Osteocyte (in vitro differentiated cells): Measurements from ENCODE around the gene GUCA2A. TPM values are rescaled to one million over a fixed set of nuclear protein-coding genes. Genes with fewer than 3 reads are reported as not detected.

Source experiments
- DNase-seq: peaks from one replicate; pipeline ENCODE4 v3.0.0; 2021; ENCODE audit warnings: mixed read lengths; ENCODE audit not compliant: unreplicated experiment; ENCODE audit errors: extremely low spot score
- H3K27ac Mint-ChIP-seq: one replicate; pipeline ENCODE4 v1.8.0; 2021; ENCODE audit warnings: mild to moderate bottlenecking, mixed read lengths; ENCODE audit not compliant: unreplicated experiment
- H3K27me3 Mint-ChIP-seq: one replicate; pipeline ENCODE4 v1.8.0; 2021; ENCODE audit warnings: mixed read lengths; ENCODE audit not compliant: unreplicated experiment
- H3K36me3 Mint-ChIP-seq: one replicate; pipeline ENCODE4 v1.8.0; 2021; ENCODE audit warnings: mixed read lengths; ENCODE audit not compliant: unreplicated experiment
- H3K4me1 Mint-ChIP-seq: one replicate; pipeline ENCODE4 v1.8.0; 2021; ENCODE audit warnings: mixed read lengths; ENCODE audit not compliant: unreplicated experiment
- H3K4me3 Mint-ChIP-seq: one replicate; pipeline ENCODE4 v1.8.0; 2021; ENCODE audit warnings: mild to moderate bottlenecking, moderate library complexity, mixed read lengths; ENCODE audit not compliant: unreplicated experiment
- H3K9me3 Mint-ChIP-seq: one replicate; pipeline ENCODE4 v1.8.0; 2021; ENCODE audit warnings: mixed read lengths; ENCODE audit not compliant: unreplicated experiment
- total RNA-seq: library from RNA; stranded (reverse); gene quantifications from 2 replicates; pipeline ENCODE4 v1.2.1, GENCODE V29; 2021
- TF ChIP-seq, protein P1 (sequence below): fragments of 200-600 bp; sonication (generic); IDR thresholded peaks from 2 replicates; pipeline ENCODE4 v1.5.0; 2021; ENCODE audit warnings: antibody characterized with exemption, mild to moderate bottlenecking, moderate library complexity

GUCA2A gene
- total RNA-seq, 1 donor from 2014 or later: not detected

GRCh38 chr1:42177541-42177981, 13.0 kb upstream of the GUCA2A start:
- H3K4me3 Mint-ChIP-seq: no peak overlapping the region
- TF ChIP-seq, protein P1, sequence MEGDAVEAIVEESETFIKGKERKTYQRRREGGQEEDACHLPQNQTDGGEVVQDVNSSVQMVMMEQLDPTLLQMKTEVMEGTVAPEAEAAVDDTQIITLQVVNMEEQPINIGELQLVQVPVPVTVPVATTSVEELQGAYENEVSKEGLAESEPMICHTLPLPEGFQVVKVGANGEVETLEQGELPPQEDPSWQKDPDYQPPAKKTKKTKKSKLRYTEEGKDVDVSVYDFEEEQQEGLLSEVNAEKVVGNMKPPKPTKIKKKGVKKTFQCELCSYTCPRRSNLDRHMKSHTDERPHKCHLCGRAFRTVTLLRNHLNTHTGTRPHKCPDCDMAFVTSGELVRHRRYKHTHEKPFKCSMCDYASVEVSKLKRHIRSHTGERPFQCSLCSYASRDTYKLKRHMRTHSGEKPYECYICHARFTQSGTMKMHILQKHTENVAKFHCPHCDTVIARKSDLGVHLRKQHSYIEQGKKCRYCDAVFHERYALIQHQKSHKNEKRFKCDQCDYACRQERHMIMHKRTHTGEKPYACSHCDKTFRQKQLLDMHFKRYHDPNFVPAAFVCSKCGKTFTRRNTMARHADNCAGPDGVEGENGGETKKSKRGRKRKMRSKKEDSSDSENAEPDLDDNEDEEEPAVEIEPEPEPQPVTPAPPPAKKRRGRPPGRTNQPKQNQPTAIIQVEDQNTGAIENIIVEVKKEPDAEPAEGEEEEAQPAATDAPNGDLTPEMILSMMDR: no peak
- no peaks in the 10 kb centered on the region for H3K9me3 Mint-ChIP-seq
- peaks cover 4% of the 10 kb centered on the region for H3K4me1 Mint-ChIP-seq
- DNase-seq: no peak
- H3K36me3 Mint-ChIP-seq: peaks cover 2% of the 10 kb centered on the region
- no peaks in the 10 kb centered on the region for H3K27me3 Mint-ChIP-seq
- no peak overlapping the region for H3K27ac Mint-ChIP-seq

DNA sequence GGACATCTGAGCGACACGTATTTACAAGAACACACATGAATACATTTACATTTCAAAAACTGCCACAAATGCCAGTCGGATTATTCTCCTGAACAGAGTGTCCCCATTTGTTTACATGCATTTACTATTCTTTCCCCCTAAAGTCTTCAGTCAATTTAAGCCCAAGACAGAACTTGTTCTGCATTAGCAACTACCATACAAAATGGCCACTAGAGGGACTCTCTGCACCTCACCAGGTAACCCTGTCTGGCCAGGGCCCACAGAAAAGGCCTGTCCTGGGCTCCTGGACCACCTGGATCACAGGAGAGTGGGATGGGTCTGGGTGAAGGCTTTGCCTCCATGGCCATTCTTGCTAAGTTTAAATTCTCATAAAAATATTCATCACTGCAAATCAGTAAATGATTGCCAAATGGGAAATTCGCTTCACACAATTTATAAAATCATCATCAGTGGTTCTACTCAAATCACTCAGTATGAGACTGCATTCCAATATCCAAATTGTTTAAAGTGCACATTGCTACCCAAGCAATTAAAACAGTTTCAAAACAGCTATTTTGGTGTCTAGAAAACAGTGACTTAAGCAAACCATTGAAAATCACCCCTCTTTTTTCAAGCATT, 12.5 kb upstream of the GUCA2A start:
- peaks cover 4% of the 10 kb centered on the region for H3K4me1 Mint-ChIP-seq
- peaks cover 2% of the 10 kb centered on the region for H3K36me3 Mint-ChIP-seq
- no peaks in the 10 kb centered on the region for H3K27me3 Mint-ChIP-seq

DNA sequence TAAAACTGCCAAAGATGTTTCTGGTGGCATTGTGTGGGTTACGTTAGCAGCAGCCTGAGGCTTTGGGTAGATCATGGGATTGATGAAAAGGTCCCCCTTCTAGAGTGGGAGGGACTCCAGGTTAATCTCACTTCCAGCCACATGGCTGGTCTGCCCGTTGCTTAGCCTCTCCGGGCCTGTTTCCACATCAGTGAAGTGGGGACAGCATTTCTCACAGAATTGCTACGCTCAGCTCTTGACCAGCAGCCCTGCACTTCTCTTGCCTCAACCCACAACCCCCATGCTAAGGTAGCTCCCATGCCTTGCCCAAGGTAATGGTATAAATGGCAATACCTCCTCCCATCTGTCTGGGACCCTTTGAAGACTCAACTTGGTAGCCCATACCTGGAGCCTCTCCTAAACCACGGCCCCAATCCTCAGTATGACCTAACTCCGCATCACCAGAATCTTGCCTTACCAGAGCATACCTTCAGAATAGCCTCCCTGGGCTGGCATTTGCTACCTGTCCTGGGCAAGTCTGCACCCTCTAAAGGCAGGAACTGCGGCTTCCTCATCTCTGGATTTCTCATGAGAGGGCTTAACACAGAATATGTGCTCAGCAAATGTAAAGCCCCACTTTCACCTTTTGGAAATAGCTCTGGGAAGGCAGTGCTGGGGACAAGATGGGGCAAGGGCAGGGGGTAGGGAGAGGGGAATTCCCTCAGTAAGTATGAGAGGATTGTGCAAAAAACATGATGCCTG, 10.9 kb upstream of the GUCA2A start:
- no peaks in the 10 kb centered on the region for H3K27me3 Mint-ChIP-seq
- peaks cover 2% of the 10 kb centered on the region for H3K36me3 Mint-ChIP-seq
- H3K9me3 Mint-ChIP-seq: no peaks in the 10 kb centered on the region
- no peak for DNase-seq
- peaks cover 7% of the 10 kb centered on the region for H3K4me1 Mint-ChIP-seq
- TF ChIP-seq, protein P1: no peak
- no peak overlapping the region for H3K4me3 Mint-ChIP-seq
- H3K27ac Mint-ChIP-seq: no peak overlapping the region

More for the DNA sequence above, 12.5 kb upstream of the GUCA2A start:
- TF ChIP-seq, protein P1: peak; percentile 79
- Mint-ChIP-seq H3K9me3 (no peaks in the 10 kb centered on the region), H3K4me3 (no peak overlapping the region), H3K27ac (no peak overlapping the region)
- DNase-seq: no peak

DNA sequence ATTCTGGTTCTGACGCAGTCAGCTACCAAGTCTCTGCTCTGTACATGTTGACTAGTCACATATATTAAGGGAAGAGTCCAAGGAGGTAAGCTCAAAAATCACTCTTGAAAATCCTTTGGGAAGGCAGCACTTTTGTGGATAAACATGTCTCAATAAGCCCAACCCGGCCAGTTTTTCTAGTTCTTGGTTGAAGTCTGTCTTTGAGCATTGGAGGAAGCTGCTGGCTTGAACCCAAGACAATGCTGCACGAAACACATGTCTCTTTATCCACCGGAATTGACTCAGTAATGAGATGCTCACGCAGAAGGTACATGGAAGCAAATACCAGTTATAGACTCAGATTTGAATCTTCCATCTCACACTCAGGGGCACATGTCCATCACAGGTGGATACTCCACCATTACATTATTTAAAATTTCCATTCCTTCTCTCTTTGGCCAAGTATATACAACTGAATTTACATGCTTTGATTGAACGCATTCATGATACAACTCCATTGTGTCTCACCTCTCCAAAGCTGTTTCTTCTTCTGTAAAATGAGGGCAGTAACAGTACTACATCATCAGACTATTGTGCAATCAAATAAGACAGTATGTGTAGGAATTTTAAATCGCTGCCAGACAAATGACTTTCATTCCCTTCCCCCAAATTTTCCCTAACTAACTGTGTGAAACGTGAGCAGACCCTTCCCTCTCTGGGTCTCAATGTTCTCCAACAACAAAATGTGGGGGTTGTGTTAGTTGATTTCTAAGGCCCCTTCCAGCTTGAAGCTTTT, 9.6 kb upstream of the GUCA2A start:
- H3K9me3 Mint-ChIP-seq: no peaks in the 10 kb centered on the region
- H3K27me3 Mint-ChIP-seq: no peaks in the 10 kb centered on the region
- H3K36me3 Mint-ChIP-seq: peaks cover 2% of the 10 kb centered on the region
- H3K4me3 Mint-ChIP-seq: no peak overlapping the region
- DNase-seq: no peak
- no peak overlapping the region for H3K27ac Mint-ChIP-seq
- peaks cover 2% of the 10 kb centered on the region for H3K4me1 Mint-ChIP-seq
- TF ChIP-seq, protein P1: no peak
